GM13976 (cell line): ENCODE results near the gene ZNF436.

Experiments
- DNase-seq: peaks from one replicate; pipeline ENCODE4 v3.0.0; 2012; ENCODE audit warnings: low spot score
- CTCF ChIP-seq: IDR thresholded peaks from 2 replicates; pipeline ENCODE4 v1.5.1; 2012; ENCODE audit warnings: borderline replicate concordance, mild to moderate bottlenecking; ENCODE audit not compliant: insufficient read depth; ENCODE audit errors: extremely low read depth, missing control alignments, control extremely low read depth
- in situ Hi-C: fragments of 300-500 bp; cut with MboI; formaldehyde crosslinking; loops from one replicate; pipeline ENCODE4 v1.12.0; 2022; ENCODE audit warnings: low sequenced_read_pairs, mixed read lengths, inconsistent platforms; ENCODE audit not compliant: unreplicated experiment

The ZNF436 gene

GRCh38 chr1:23367791-23368561 is 1.7 kb downstream of the ZNF436 start:
- TF ChIP-seq CTCF: no peak
- in situ Hi-C loops: no loop called here

GRCh38 chr1:23367451-23367790 is 2.2 kb downstream of the ZNF436 start:
- in situ Hi-C loops: no loop called here
- no peak for DNase-seq
- TF ChIP-seq CTCF: no peak

More at GRCh38 chr1:23367791-23368561, 1.7 kb downstream of the ZNF436 start:
- peak; percentile 99 for DNase-seq

- DNase-seq: no peak
- in situ Hi-C loops: no loop called here
- no peak for TF ChIP-seq CTCF
Measured at GRCh38 chr1:23366598-23366997, 3.0 kb downstream of the ZNF436 start.

- no peak for DNase-seq
- TF ChIP-seq CTCF: no peak
- in situ Hi-C loops: no loop called here
Measured at GRCh38 chr1:23366146-23366545, 3.5 kb downstream of the ZNF436 start.

- in situ Hi-C loops: no loop called here
Measured at GRCh38 chr1:23362218-23362713, 7.4 kb downstream of the ZNF436 start.

GRCh38 chr1:23358310-23358875 is 11.2 kb downstream of the ZNF436 start:
- DNase-seq: no peak
- in situ Hi-C loops: no loop called here
- TF ChIP-seq CTCF: no peak

More at GRCh38 chr1:23362218-23362713, 7.4 kb downstream of the ZNF436 start:
- no peak for DNase-seq
- TF ChIP-seq CTCF: no peak
